DND-41 (cell line): ENCODE measurements around the gene GPRC5B.

Experiments used
- ATAC-seq: fragments of 200-7000 bp; cut with Tn5 transposase; 3 replicates; pipeline ENCODE4 v1.9.1; 2021; ENCODE audit warnings: low read depth; ENCODE audit not compliant: insufficient read depth
- DNase-seq: peaks from one replicate; pipeline ENCODE4 v3.0.0-alpha.2; 2020
- H2AFZ ChIP-seq: 2 replicates; pipeline ENCODE4 v1.6.0; 2012; ENCODE audit warnings: low read depth, low read length
- H3K27ac ChIP-seq: 2 replicates; pipeline ENCODE4 v1.5.1; 2012; ENCODE audit warnings: low read length, inconsistent platforms
- H3K27me3 ChIP-seq: fragments of 200-600 bp; sonication (generic); 2 replicates; pipeline ENCODE4 v1.6.0; 2012; ENCODE audit warnings: low read length, mild to moderate bottlenecking, inconsistent platforms; ENCODE audit not compliant: insufficient read depth, poor library complexity
- H3K36me3 ChIP-seq: 2 replicates; pipeline ENCODE4 v1.5.1; 2012; ENCODE audit warnings: low read length, inconsistent platforms; ENCODE audit not compliant: insufficient read depth
- H3K4me1 ChIP-seq: 2 replicates; pipeline ENCODE4 v1.5.1; 2012; ENCODE audit warnings: mild to moderate bottlenecking, low read length; ENCODE audit not compliant: insufficient read depth
- H3K4me2 ChIP-seq: 2 replicates; pipeline ENCODE4 v1.6.0; 2012; ENCODE audit warnings: mild to moderate bottlenecking, moderate library complexity, low read length, inconsistent platforms; ENCODE audit not compliant: insufficient read depth
- H3K4me3 ChIP-seq, 2 experiments: fragments of 200-600 bp in 1 of 2; shearing (Covaris generic) in 1 of 2; 2 replicates each; pipeline ENCODE4 v1.5.1; 2012 to 2016; ENCODE audit warnings: inconsistent platforms in 2 of 2, low read length in 2 of 2, mild to moderate bottlenecking in 2 of 2, low read depth in 1 of 2, moderate library complexity in 1 of 2
- H3K79me2 ChIP-seq: 2 replicates; pipeline ENCODE4 v1.6.0; 2012; ENCODE audit warnings: low read length, inconsistent platforms; ENCODE audit not compliant: insufficient read depth
- H3K9ac ChIP-seq: 2 replicates; pipeline ENCODE4 v1.6.0; 2012; ENCODE audit warnings: low read depth, mild to moderate bottlenecking, inconsistent platforms, low read length, moderate library complexity
- H3K9me3 ChIP-seq: 2 replicates; pipeline ENCODE4 v1.5.1; 2012; ENCODE audit warnings: low read length, moderate library complexity, mild to moderate bottlenecking, inconsistent platforms; ENCODE audit not compliant: insufficient read depth, severe bottlenecking
- H4K20me1 ChIP-seq: 2 replicates; pipeline ENCODE4 v1.6.0; 2012; ENCODE audit warnings: low read length; ENCODE audit not compliant: insufficient read depth
- EZH2 ChIP-seq: IDR thresholded peaks from 3 replicates; pipeline ENCODE4 v1.6.1; 2012; ENCODE audit warnings: borderline replicate concordance, low read depth, mild to moderate bottlenecking, moderate library complexity, low read length, inconsistent platforms; ENCODE audit not compliant: severe bottlenecking
- TF ChIP-seq, protein P1 (sequence below): IDR thresholded peaks from 2 replicates; pipeline ENCODE4 v1.5.1; 2012; ENCODE audit warnings: borderline replicate concordance, low read length, moderate library complexity, mild to moderate bottlenecking; ENCODE audit not compliant: poor library complexity, severe bottlenecking; ENCODE audit errors: extremely low read depth

The GPRC5B gene

DNA sequence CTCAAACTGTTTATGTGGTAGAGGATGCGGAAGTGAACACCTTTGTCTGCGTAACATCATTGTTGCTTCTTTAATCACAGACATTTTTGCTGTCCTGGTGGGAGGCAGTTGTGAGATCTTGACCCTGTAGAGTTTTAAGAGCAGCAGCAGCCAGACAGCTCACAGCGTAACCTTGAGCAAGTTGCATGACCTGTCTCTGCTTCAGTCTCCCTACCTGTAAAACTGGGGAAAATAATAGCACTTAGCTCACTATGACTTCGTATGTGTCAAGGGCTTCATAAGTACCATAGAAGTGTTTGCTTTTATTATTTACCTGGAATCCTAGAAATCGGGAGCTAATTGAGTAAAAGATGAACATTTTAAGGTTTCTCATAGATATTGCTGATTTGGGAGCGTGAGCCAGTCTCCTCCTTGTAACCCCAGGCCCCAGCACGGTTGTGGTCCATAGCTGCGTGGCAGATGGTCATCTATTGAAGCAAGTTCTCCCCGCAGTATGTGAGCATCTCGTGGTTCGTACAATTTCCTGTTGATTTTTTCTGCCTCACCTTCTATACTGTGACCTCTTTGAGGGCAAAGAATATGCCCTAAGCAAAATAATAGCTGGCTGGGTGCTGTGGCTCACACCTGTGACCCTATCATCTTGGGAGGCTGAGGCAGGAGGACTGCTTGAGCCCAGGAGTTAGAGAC is 34.4 kb downstream of the GPRC5B start:
- Histone ChIP-seq H3K9me3 (no peaks in the 10 kb centered on the region), H3K36me3 (no peaks in the 10 kb centered on the region), H2AFZ (no peak overlapping the region), H3K27ac (no peak overlapping the region), H3K79me2 (no peaks in the 10 kb centered on the region), H3K9ac (no peak overlapping the region), H4K20me1 (no peaks in the 10 kb centered on the region), H3K4me3 (no peak overlapping the region), H3K4me1 (no peaks in the 10 kb centered on the region), H3K4me2 (no peak overlapping the region), H3K27me3 (no peaks in the 10 kb centered on the region)
- DNase-seq, result no peak
- no peak for ATAC-seq
- TF ChIP-seq, protein P1, sequence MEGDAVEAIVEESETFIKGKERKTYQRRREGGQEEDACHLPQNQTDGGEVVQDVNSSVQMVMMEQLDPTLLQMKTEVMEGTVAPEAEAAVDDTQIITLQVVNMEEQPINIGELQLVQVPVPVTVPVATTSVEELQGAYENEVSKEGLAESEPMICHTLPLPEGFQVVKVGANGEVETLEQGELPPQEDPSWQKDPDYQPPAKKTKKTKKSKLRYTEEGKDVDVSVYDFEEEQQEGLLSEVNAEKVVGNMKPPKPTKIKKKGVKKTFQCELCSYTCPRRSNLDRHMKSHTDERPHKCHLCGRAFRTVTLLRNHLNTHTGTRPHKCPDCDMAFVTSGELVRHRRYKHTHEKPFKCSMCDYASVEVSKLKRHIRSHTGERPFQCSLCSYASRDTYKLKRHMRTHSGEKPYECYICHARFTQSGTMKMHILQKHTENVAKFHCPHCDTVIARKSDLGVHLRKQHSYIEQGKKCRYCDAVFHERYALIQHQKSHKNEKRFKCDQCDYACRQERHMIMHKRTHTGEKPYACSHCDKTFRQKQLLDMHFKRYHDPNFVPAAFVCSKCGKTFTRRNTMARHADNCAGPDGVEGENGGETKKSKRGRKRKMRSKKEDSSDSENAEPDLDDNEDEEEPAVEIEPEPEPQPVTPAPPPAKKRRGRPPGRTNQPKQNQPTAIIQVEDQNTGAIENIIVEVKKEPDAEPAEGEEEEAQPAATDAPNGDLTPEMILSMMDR, result no peak

DNA sequence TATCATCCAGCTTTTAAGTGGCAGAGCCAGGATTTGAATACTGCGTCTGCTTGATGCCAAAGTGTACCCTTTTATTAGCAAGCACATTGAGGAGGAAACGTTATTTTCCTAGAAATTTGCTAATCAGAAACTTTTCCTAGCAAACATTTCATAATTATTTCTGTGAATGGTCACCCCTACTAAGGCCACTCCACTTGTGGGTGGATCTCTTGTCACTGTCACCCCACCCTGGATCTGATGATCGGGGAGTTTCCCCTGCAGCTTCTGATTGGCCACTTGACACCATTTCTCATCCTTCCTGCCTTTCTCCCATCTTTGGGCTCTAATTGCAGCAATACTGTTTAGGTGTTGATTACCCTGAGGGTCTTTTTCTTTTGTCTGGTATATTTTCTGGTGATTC is 35.9 kb downstream of the GPRC5B start:
- no peak for DNase-seq
- Histone ChIP-seq H2AFZ (no peak overlapping the region), H3K9me3 (no peaks in the 10 kb centered on the region), H3K36me3 (no peaks in the 10 kb centered on the region), H3K9ac (no peak overlapping the region), H3K27ac (no peak overlapping the region), H4K20me1 (no peaks in the 10 kb centered on the region), H3K4me1 (no peaks in the 10 kb centered on the region), H3K4me3 (no peak overlapping the region), H3K79me2 (no peaks in the 10 kb centered on the region), H3K4me2 (no peak overlapping the region), H3K27me3 (no peaks in the 10 kb centered on the region)
- ATAC-seq, result no peak
- TF ChIP-seq, protein P1, result no peak
- no peak for TF ChIP-seq EZH2

DNA sequence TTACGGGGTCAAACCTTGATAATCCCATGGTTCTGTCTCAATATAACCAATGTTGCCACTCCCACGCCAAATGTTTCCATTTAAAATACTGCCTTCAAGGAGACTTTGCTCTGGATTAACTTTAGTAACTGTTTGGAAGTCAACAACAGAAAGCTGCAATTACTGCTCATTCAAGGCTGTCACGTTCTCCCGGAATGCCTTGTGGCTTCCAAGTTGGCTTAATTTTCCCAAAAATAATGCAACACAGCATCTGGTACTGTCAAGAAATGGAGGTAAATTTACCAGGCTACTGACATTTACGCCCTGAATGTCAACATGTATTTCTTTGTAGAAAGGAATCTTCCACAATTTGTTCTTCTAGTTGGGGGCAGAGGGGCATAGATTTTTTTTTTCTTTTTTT is 38.2 kb downstream of the GPRC5B start:
- H3K27me3 ChIP-seq, result no peaks in the 10 kb centered on the region
- no peaks in the 10 kb centered on the region for H4K20me1 ChIP-seq
- H3K9ac ChIP-seq, result no peak overlapping the region
- H3K36me3 ChIP-seq, result no peaks in the 10 kb centered on the region
- no peaks in the 10 kb centered on the region for H3K4me1 ChIP-seq
- no peaks in the 10 kb centered on the region for H3K79me2 ChIP-seq
- no peak overlapping the region for H3K4me3 ChIP-seq
- ATAC-seq (no peak), DNase-seq (no peak)
- TF ChIP-seq EZH2, result no peak
- TF ChIP-seq, protein P1, result no peak
- no peaks in the 10 kb centered on the region for H3K9me3 ChIP-seq
- H2AFZ ChIP-seq, result no peak overlapping the region
- H3K27ac ChIP-seq, result no peak overlapping the region
- no peak overlapping the region for H3K4me2 ChIP-seq
